Astrocyte of the hippocampus (primary cell): ENCODE results near the gene ZBTB38.
A peak's percentile ranks its signal among the peaks of the same experiment; 100 is the strongest.

Experiments
- DNase-seq: peaks from one replicate; pipeline ENCODE4 v3.0.0; 2011; ENCODE audit warnings: low read depth, low spot score

Gene ZBTB38

GRCh38 chr3:141336672-141337522 is 31.4 kb upstream of the ZBTB38 start:
- DNase-seq, result peak; percentile 77

GRCh38 chr3:141337523-141337854 is 30.8 kb upstream of the ZBTB38 start:
- DNase-seq, result no peak

DNA sequence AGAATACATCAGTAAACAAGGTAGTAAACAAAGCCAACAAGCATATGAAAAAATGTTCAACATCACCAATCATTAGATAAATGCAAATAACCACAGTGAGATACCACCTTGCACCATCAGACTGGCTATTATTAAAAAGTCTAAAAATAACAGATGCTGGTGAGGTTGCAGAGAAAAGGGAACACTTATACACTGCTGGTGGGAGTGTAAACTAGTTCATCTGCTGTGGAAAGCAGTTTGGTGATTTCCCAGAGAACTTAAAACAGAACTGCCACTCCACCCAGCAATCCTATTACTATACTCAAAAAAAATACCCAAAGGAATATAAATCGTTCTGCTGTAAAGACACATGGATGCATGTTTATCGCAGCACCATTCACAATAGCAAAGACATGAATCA is 30.3 kb upstream of the ZBTB38 start:
- DNase-seq, result no peak

- no peak for DNase-seq
Observed at GRCh38 chr3:141338881-141339280, 29.4 kb upstream of the ZBTB38 start.

GRCh38 chr3:141341536-141341935 is 26.8 kb upstream of the ZBTB38 start:
- DNase-seq, result no peak

DNA sequence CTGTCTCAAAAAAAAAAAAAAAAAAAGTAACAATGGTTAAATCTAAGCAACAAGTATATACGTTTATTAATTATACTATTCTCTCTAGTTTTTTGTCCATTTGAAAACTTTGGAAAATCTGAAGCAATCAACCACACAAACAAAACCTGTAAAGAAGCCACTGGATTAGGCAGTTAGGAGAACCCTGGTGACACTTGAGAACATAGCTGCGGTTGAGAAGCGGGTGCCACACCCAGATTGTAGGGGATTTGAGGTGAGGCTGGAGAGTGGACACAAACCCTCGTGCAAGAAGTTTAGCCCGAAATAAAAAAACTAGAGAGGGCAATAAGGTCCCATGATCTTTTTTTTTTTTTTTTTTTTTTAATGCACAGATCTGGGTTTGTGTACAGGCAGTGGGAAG is 25.9 kb upstream of the ZBTB38 start:
- no peak for DNase-seq

GRCh38 chr3:141343077-141343476 is 25.2 kb upstream of the ZBTB38 start:
- no peak for DNase-seq

- DNase-seq, result no peak
Observed at GRCh38 chr3:141343865-141344271, 24.4 kb upstream of the ZBTB38 start.

DNA sequence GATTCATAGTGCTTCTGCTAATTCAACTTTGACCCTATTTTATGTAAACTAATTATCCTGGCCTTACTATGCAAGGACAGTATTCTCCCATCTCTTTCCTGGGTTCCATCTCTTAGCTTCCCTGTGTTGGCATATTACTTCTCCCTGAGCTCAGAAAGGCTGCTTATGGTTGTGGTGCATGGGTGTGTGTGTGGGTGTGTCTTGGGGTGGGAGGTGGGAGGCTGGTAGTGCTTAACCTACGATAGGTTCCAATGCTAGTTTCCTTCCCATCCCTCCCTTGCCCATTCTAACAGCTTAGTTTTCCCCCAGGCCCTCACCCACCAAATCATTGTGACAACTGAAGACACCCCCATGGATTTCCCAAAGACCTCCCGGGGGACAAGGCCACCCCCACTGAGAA is 22.8 kb upstream of the ZBTB38 start:
- DNase-seq, result no peak

DNA sequence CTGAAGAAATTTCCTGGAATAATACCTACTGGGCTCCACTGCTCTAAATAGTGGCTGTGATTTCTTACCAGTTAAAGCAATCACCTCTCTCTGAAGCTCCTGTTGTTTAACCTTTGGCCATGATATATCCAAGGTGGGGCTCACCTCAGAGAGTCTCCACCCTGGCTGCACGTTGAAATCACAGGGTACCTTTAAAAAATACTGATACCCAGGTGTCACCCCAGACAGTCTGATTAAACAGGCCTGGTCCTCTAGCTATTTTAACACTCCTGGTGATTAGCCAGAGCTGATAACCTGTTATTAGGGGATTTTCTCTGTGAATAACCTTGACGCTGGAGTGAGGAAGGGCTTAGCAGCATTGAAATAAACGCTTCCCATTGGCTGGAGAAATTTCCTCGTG is 22.3 kb upstream of the ZBTB38 start:
- DNase-seq, result no peak

DNA sequence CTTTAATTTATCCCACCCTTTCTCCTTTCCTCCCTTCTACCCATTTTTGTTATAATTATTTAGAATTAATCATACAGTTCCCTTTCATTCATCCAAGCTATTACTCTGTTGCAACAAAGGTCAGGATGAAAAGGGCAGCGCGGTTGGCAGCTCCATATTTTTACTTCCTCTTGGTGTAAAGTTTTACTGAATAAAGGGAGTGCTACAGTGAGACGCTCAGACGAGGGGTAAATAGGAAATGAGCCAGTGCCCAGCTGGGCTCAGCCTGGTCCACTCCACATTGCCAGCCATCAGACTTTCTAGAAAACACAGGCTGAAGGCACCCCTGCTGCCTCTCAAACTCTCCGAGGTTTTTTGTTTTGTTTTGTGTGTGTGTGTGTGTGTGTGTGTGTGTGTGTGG is 21.9 kb upstream of the ZBTB38 start:
- no peak for DNase-seq

DNA sequence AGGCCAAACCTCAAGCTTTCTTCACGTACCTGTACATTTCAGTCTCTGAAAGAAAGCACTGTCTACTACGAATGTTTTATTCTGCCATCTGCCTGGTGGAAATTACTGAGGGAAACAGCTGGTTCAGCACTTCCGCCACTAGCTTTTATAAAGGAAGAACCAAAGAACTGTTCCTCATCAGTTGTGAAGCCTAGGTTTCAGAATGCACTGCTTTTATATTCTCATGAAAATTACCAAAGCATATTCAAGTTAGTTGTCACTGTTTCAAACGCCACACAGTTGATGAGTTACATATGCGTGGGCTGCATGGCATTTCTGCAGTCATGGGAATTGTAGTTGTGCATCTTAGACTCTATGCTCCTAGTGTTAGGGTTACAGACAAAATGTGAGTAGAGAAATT is 21.5 kb upstream of the ZBTB38 start:
- no peak for DNase-seq

GRCh38 chr3:141348837-141349236 is 19.5 kb upstream of the ZBTB38 start:
- DNase-seq, result no peak

- DNase-seq, result no peak
Observed at GRCh38 chr3:141349711-141350110, 18.6 kb upstream of the ZBTB38 start.

DNA sequence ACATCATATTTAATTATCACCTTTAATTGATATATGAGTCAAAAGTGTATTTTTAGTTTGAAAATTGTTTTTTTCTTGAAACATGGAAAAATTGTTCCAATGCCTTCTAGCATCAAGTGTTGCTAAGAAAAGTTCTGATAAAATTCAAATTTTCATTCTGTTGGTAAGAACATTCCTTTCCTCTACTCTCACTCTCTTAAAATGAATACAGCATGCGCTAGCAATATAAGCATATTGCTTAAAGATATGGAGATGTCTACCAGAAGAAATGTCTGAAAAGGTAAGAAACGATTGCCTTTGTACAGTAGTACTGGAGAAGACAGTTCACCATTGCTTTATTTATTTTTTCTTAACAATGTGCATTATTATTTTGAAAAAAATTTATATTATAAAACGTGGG is 17.6 kb upstream of the ZBTB38 start:
- DNase-seq, result no peak

GRCh38 chr3:141352262-141352984 is 15.9 kb upstream of the ZBTB38 start:
- no peak for DNase-seq

- no peak for DNase-seq
Observed at GRCh38 chr3:141353652-141354495, 14.4 kb upstream of the ZBTB38 start.

GRCh38 chr3:141354517-141354916 is 13.8 kb upstream of the ZBTB38 start:
- DNase-seq, result no peak

DNA sequence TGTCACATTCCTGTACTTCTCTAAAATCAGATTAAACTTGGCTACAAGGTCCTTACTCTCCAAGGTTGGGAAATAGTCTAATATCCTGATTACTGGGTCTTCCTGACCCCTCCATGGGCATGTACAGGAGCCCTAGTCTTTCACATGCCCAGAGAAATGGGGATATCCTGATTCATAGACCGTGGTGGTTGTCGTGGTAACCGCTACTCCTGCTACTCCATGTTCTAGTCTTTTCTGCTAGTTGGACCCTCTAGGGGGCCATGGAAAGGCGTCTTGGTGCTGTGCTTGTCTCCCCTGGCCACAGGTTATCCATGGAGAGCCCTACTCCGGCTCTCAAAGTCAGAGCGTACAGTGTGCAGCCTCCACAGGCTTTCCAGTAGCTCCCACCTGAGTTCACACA is 13.1 kb upstream of the ZBTB38 start:
- DNase-seq, result no peak

- DNase-seq, result no peak
Observed at GRCh38 chr3:141356046-141356445, 12.3 kb upstream of the ZBTB38 start.

- peak; percentile 92 for DNase-seq
Observed at GRCh38 chr3:141360888-141361598, 7.3 kb upstream of the ZBTB38 start.

DNA sequence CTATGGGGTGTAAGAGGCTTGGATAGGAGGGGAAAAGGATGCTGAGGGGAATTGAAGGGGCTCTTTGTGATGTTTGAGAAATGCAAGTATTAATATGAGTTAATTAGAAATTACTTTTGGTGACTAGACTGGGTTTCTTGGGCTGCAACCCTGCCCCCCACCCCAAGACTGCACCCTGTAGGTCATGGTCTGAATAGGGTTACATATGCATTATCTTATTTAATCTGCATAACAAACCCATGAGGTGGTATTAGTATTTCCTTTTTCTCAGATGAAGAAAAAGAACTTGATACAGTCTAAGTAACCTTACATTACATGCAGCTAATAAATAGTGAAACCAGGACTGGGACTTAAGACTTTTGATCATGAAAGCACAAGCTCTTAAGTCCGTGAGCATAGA is 5.6 kb upstream of the ZBTB38 start:
- DNase-seq, result no peak
